ENCODE measurements around the gene CEP43.
"Not testable (repeated sequence)": the region's sequence is repeated elsewhere in the genome, so short reads cannot be mapped to it uniquely, and the experiment has no call there.

The CEP43 gene, protein sequence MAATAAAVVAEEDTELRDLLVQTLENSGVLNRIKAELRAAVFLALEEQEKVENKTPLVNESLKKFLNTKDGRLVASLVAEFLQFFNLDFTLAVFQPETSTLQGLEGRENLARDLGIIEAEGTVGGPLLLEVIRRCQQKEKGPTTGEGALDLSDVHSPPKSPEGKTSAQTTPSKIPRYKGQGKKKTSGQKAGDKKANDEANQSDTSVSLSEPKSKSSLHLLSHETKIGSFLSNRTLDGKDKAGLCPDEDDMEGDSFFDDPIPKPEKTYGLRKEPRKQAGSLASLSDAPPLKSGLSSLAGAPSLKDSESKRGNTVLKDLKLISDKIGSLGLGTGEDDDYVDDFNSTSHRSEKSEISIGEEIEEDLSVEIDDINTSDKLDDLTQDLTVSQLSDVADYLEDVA

DNA sequence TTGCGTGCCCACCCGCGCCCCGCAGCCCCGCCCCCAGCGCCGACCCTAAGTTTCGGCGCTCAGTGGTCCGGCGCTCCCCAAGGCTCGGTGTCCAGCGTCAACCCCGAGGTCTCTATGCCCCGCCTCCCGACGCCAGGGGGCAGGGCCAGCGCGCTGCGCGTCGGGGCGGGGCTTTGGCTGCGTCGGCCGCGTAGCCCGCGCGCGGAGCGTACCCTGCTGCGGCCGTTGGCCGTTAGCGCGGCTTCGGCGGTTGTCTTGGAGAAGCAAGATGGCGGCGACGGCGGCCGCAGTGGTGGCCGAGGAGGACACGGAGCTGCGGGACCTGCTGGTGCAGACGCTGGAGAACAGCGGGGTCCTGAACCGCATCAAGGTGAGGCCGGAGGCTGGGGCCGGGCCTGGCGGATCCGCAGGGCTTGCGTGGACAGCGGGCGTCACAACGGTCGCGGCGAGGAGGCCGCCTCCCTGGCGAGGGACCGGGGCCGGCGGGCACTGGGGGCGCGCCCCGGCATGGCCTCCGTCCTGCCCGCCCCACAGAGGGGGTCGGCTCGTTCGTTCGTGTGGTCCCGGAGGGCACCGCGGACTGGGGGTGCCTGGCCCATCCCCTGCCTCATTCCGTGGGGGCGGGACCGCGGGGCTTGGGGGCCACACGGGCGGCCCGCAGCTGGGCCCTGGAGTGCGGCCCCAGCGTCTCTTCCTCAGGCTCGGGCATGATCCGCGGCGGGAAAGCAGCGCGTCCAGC is at the start of gene CEP43:
Gene CEP43 (plus strand): TSS at position 253 of the 739 bp plus-strand sequence. CDS start 16 bp downstream, at position 269.
- peak within 1 kb of the TSS; percentile 84 for H3K4me3 ChIP-seq (replicated peaks; ENCODE audit: low read depth, low read length)
- peak; percentile 97 for DNase-seq (ENCODE audit: low read depth)
- TF ChIP-seq, protein P1, sequence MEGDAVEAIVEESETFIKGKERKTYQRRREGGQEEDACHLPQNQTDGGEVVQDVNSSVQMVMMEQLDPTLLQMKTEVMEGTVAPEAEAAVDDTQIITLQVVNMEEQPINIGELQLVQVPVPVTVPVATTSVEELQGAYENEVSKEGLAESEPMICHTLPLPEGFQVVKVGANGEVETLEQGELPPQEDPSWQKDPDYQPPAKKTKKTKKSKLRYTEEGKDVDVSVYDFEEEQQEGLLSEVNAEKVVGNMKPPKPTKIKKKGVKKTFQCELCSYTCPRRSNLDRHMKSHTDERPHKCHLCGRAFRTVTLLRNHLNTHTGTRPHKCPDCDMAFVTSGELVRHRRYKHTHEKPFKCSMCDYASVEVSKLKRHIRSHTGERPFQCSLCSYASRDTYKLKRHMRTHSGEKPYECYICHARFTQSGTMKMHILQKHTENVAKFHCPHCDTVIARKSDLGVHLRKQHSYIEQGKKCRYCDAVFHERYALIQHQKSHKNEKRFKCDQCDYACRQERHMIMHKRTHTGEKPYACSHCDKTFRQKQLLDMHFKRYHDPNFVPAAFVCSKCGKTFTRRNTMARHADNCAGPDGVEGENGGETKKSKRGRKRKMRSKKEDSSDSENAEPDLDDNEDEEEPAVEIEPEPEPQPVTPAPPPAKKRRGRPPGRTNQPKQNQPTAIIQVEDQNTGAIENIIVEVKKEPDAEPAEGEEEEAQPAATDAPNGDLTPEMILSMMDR (IDR thresholded peaks at IDR 0.05; ENCODE audit: low read length, missing control alignments), result no peak

DNA sequence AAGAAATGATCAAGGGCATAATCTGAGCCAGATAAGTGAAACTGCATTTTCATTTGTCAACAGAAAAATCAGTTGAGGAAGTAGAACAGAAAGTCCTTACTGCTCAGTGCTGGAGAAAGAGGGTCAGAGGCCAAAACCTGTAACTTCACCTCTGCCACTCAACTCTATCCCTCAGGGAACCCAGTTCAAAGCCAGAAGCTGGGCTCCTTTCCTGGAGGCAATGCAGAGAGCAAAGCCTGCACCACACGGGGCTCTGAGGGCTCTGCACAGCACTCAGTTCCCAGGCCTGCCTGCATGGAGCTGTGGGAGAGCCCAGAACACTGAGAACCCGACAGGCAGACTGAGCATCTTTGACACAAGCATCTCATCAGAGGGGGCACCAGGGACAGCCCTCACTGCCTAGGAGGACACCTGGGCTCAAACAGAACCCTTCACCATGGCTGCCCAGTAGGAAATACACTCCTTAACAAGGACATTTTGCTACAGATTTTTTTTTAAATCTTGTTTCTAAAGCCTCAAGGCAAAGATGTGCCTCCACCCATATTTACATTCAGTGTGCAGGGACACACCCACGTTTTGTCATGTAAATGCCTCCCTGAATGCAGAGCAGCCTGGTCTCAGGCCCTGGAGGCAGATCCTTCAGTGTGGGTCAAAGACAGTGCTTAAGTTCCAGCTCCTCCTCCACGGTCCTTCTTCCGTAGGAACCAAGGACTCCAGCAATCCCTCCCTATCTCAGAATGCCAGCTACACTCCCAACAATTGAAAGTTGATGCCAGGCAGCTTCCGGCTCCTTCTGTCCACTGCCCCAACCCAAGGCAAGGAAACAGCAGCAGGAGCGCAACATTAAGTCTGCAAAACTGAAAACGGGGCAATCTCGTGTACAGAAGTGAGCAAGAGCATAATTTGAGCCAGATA is 49.4 kb upstream of the CEP43 start:
- no peak for DNase-seq (ENCODE audit: low read depth)
- H3K4me3 ChIP-seq (replicated peaks; ENCODE audit: low read depth, low read length), result no peak overlapping the region
- TF ChIP-seq, protein P1 (IDR thresholded peaks at IDR 0.05; ENCODE audit: low read length, missing control alignments), result no peak

DNA sequence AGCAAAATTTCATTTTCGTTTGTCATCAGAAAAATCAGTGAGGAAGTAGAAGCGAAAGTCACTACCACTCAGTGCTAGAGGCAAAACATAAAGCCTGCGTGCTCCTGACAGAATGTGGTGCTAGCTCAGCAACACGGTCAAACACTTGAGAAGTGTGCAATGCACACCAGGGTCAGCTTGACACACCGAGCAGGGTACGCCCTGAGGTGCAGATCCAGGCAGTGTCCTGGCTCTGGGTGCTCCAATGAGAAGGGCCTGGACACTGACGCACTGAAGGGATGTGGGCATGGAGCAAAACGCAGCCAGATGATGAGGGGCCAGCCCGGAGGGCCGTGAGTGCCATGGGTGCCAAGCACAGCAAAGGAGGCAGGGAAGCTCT is 48.8 kb upstream of the CEP43 start:
- TF ChIP-seq, protein P1 (IDR thresholded peaks at IDR 0.05; ENCODE audit: low read length, missing control alignments), result no peak
- DNase-seq (ENCODE audit: low read depth), result no peak
- H3K4me3 ChIP-seq (replicated peaks; ENCODE audit: low read depth, low read length), result no peak overlapping the region

DNA sequence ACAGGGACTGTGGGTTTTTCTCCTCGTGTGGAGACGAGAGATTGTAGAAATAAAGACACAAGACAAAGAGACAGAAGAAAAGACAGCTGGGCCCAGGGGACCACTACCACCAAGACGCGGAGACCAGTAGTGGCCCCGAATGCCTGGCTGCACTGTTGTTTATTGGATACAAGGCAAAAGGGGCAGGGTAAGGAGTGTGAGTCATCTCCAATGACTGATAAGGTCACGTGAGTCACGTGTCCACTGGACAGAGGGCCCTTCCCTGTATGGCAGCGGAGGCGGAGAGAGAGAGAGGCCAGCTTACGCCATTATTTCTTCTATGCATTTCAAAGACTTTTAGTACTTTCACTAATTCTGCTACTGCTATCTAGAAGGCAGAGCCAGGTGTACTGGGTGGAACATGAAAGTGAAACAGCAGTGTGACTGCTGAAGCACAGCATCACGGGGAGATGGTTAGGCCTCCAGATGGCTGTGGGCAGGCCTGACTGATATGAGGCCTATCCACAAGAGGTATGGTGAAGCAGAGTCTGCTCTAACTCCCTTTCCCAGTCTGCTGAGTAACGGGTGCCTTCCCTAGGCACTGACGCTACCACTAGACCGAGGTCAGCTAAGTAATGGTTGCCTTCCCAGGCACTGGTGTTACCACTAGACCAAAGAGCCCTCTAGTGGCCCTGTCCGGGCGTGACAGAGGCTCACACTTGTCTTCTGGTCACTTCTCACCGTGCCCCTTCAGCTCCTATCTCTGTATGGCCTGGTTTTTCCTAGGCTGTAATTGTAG is 48.1 kb upstream of the CEP43 start:
- not testable (repeated sequence) for H3K4me3 ChIP-seq (replicated peaks; ENCODE audit: low read depth, low read length)

DNA sequence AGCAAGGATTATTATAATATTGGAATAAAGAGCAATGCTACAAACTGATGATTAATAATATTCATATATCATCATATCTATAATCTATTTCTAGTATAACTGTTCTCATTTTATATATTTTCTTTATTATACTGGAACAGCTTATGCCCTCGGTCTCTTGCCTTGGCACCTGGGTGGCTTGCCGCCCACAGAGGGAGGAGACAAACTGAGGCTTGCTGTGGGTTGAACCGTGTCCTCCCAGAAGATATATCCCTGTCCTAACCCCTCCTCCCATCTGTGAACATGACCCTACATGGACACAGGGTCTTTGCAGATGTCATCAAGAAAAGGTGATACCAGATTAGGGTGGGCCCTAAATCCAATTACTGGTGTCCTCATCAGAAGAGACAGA is 47.5 kb upstream of the CEP43 start:
- no peak for DNase-seq (ENCODE audit: low read depth)
- TF ChIP-seq, protein P1 (IDR thresholded peaks at IDR 0.05; ENCODE audit: low read length, missing control alignments), result no peak
- no peak overlapping the region for H3K4me3 ChIP-seq (replicated peaks; ENCODE audit: low read depth, low read length)

More for the DNA sequence above, 48.1 kb upstream of the CEP43 start:
- DNase-seq (ENCODE audit: low read depth), result peak; percentile 53
- TF ChIP-seq, protein P1 (IDR thresholded peaks at IDR 0.05; ENCODE audit: low read length, missing control alignments), result peak; percentile 63

DNA sequence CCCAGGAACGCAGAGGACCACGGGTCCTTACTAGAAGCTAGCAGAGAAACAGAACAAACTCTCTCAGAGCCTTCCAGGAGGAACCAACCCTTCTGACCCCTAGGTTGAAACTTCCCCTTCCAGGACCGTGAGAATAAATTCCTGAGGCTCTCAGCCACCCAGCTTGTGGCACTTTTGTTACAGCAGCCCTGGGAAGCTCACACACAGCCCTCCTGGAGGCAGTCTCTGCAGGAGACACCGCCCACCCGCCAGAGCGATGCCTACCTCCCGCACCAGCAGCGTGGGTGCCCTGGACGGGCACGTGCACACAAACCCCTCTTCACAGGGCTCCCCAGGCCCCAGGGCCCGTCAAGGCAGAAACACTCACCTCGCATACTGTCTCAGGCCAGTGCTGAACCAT is 47.1 kb upstream of the CEP43 start:
- DNase-seq (ENCODE audit: low read depth), result no peak
- H3K4me3 ChIP-seq (replicated peaks; ENCODE audit: low read depth, low read length), result no peak overlapping the region
- TF ChIP-seq, protein P1 (IDR thresholded peaks at IDR 0.05; ENCODE audit: low read length, missing control alignments), result no peak
